GM13976 (cell line): ENCODE data around the gene SLC30A9.

Source experiments
- DNase-seq: peaks from one replicate; pipeline ENCODE4 v3.0.0; 2012; ENCODE audit warnings: low spot score
- CTCF ChIP-seq: IDR thresholded peaks from 2 replicates; pipeline ENCODE4 v1.5.1; 2012; ENCODE audit warnings: borderline replicate concordance, mild to moderate bottlenecking; ENCODE audit not compliant: insufficient read depth; ENCODE audit errors: extremely low read depth, missing control alignments, control extremely low read depth
- in situ Hi-C: fragments of 300-500 bp; cut with MboI; formaldehyde crosslinking; loops from one replicate; pipeline ENCODE4 v1.12.0; 2022; ENCODE audit warnings: low sequenced_read_pairs, mixed read lengths, inconsistent platforms; ENCODE audit not compliant: unreplicated experiment

SLC30A9 gene

GRCh38 chr4:42133006-42133405 is 142.7 kb downstream of the SLC30A9 start:
- no peak for DNase-seq
- no peak for TF ChIP-seq CTCF
- in situ Hi-C loops = no loop called here

GRCh38 chr4:42136371-42136770 is 146.0 kb downstream of the SLC30A9 start:
- TF ChIP-seq CTCF = no peak
- in situ Hi-C loops = no loop called here
- DNase-seq = no peak
